HEK293T (cell line): ENCODE measurements around the gene LCP2.
A peak's percentile ranks its signal among the peaks of the same experiment; 100 is the strongest.

ENCODE experiments used
- CTCF ChIA-PET: fragments of 350-600 bp; formaldehyde crosslinking; extraction: SDS; loops from one replicate; lab custom pipeline; 2021; ENCODE audit warnings: antibody characterized with exemption, inconsistent platforms; lab: Yijun Ruan, JAX
- POLR2A ChIA-PET: fragments of 350-600 bp; formaldehyde crosslinking; extraction: SDS; loops from one replicate; lab custom pipeline; 2020; ENCODE audit warnings: antibody characterized with exemption, inconsistent platforms; lab: Yijun Ruan, JAX
- DNase-seq: peaks from one replicate; pipeline ENCODE4 v3.0.0; 2012; ENCODE audit warnings: mixed read lengths; ENCODE audit errors: extremely low spot score
- ARNT ChIP-seq: fragments of 450-650 bp; IDR thresholded peaks from 2 replicates; pipeline ENCODE4 v1.6.1; 2017; ENCODE audit warnings: mild to moderate bottlenecking
- BHLHE40 ChIP-seq: fragments of 450-650 bp; IDR thresholded peaks from 2 replicates; pipeline ENCODE4 v1.6.1; 2016; ENCODE audit warnings: mild to moderate bottlenecking, moderate library complexity, borderline replicate concordance
- CTBP1 ChIP-seq: fragments of 450-650 bp; IDR thresholded peaks from 2 replicates; pipeline ENCODE4 v1.6.1; 2016; ENCODE audit warnings: borderline replicate concordance
- ELF4 ChIP-seq: fragments of 450-650 bp; IDR thresholded peaks from 2 replicates; pipeline ENCODE4 v1.6.1; 2017; ENCODE audit warnings: antibody characterized with exemption
- FOXA1 ChIP-seq: fragments of 450-650 bp; IDR thresholded peaks from 2 replicates; pipeline ENCODE4 v1.6.1; 2016; ENCODE audit warnings: mild to moderate bottlenecking
- FOXK2 ChIP-seq: fragments of 450-650 bp; IDR thresholded peaks from 2 replicates; pipeline ENCODE4 v1.6.1; 2016; ENCODE audit warnings: mild to moderate bottlenecking
- FOXM1 ChIP-seq: fragments of 450-650 bp; IDR thresholded peaks from 2 replicates; pipeline ENCODE4 v1.6.1; 2017; ENCODE audit warnings: mild to moderate bottlenecking, borderline replicate concordance
- HDGF ChIP-seq: fragments of 450-650 bp; IDR thresholded peaks from 2 replicates; pipeline ENCODE4 v1.6.1; 2017; ENCODE audit warnings: antibody characterized with exemption, borderline replicate concordance
- L3MBTL2 ChIP-seq: fragments of 450-650 bp; conservative IDR thresholded peaks from 2 replicates; pipeline ENCODE4 v1.6.1; 2016; ENCODE audit warnings: mild to moderate bottlenecking
- LEF1 ChIP-seq: fragments of 450-650 bp; IDR thresholded peaks from 2 replicates; pipeline ENCODE4 v1.6.1; 2017; ENCODE audit warnings: mild to moderate bottlenecking, borderline replicate concordance
- NFRKB ChIP-seq: fragments of 450-650 bp; IDR thresholded peaks from 2 replicates; pipeline ENCODE4 v1.6.1; 2016; ENCODE audit warnings: mild to moderate bottlenecking, moderate library complexity
- SP1 ChIP-seq: fragments of 450-650 bp; IDR thresholded peaks from 2 replicates; pipeline ENCODE4 v1.6.1; 2017
- SUZ12 ChIP-seq: fragments of 450-650 bp; IDR thresholded peaks from 2 replicates; pipeline ENCODE4 v1.6.1; 2016; ENCODE audit warnings: mild to moderate bottlenecking
- TARDBP ChIP-seq: fragments of 450-650 bp; IDR thresholded peaks from 2 replicates; pipeline ENCODE4 v1.6.1; 2016
- ZNF384 ChIP-seq: fragments of 450-650 bp; IDR thresholded peaks from 2 replicates; pipeline ENCODE4 v1.6.1; 2016
- TF ChIP-seq, protein P1 (sequence below): fragments of 450-650 bp; IDR thresholded peaks from 2 replicates; pipeline ENCODE4 v1.6.1; 2016

The LCP2 gene

DNA sequence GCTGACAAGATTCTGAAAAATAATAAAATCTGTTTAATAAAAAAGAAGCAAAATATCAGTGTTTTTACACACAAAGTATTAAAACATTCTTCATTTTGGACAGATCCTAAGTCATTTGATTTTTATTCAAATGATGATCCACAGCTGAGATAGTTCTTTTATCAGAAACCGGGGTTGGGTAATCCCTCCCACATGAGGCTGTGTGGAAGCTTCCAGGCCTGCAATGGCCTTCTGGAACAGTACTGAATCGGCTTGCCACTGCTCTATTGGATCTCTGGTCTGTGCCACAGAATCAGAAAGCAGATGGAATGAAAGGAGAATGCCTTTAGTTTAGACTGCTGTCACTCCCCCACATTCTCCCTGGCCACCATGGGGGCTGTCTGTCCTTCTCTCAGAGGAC is 70.9 kb downstream of the LCP2 start:
- ChIA-PET CTCF (interaction anchor here (0.7 to 2.7 kb wide), 15 partner anchors 10 to 407 kb away, joined by 3 to 16 read pairs (median 4); no protein-coding TSS in a partner anchor), POLR2A (no interaction called here)
- TF ChIP-seq ARNT (no peak), ZNF384 (no peak), SP1 (no peak), TARDBP (no peak), ELF4 (no peak), CTBP1 (no peak), BHLHE40 (no peak), LEF1 (no peak), FOXA1 (no peak), HDGF (no peak), L3MBTL2 (no peak), SUZ12 (no peak), FOXK2 (no peak)
- TF ChIP-seq, protein P1, sequence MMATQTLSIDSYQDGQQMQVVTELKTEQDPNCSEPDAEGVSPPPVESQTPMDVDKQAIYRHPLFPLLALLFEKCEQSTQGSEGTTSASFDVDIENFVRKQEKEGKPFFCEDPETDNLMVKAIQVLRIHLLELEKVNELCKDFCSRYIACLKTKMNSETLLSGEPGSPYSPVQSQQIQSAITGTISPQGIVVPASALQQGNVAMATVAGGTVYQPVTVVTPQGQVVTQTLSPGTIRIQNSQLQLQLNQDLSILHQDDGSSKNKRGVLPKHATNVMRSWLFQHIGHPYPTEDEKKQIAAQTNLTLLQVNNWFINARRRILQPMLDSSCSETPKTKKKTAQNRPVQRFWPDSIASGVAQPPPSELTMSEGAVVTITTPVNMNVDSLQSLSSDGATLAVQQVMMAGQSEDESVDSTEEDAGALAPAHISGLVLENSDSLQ, result no peak

DNA sequence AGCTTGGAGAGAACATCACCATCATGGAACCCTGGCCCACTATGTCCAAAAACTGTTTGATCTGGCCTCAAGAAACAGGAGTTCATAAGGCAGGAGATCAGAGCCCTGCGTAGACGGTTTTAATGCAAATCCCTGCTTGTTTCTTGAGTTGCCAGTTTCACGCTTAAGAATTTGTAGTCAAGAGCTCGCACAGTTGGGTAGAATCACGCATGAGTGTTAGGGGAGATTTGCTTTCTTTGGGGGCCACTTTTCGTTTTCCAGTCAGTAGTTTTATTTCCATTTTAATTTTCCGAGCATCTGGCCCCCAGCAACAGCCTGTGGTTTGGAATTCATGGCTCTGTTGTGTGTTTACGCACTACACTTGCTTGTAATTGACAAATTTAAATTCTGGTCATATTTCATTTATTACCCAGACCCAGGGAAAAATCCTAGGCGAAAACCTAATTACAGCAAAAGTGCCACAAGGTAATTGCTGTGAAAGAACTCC is 71.4 kb downstream of the LCP2 start:
- ChIA-PET POLR2A (no interaction called here), CTCF (interaction anchor here (0.7 to 2.7 kb wide), 18 partner anchors 9 to 407 kb away, joined by 3 to 16 read pairs (median 4); no protein-coding TSS in a partner anchor)
- DNase-seq, result no peak
- TF ChIP-seq TARDBP (no peak), HDGF (no peak), CTBP1 (no peak), L3MBTL2 (no peak), LEF1 (no peak), FOXK2 (no peak), SP1 (no peak), FOXM1 (no peak), SUZ12 (no peak), BHLHE40 (no peak)
- TF ChIP-seq, protein P1, result no peak

More for the DNA sequence above, 70.9 kb downstream of the LCP2 start:
- no peak for DNase-seq

DNA sequence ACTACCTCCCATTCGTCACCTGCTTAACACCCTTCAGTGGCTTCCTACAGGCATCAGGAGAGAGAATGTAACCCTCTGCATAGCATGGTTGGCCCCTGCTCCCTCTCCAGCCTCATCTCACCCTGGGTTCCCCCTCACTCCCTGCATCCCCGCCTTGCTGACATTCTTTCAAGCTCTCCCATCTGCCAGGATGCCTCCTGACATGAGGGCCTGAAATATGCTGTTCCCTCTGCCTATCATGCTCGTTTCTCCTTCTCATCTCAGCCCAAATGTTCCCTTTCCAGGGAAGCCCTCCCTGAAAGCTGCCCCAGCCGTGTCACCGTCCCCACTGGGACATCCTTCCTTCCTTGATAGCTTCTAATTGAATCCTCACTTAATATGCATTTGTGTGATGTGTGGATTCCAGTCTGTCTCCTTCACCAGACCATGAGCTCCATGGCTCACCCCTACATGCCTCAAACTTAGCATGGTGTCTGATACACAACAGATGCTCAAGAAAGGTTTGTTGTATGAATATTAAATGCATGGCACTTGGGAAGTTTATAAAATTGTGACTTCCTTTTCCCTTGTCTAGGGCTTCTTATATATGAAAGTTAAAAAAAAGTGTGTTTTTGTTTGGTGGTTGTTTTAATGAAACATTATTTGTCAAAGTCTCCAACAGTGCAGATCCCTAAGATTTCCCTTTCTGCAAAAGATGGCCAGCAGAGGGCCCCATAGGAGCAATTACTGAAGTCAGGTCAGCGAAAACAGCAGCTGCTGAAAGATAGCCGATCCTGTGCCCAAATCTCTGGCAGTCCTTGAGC is 72.0 kb downstream of the LCP2 start:
- POLR2A ChIA-PET, result no interaction called here
- peak; percentile 79 for DNase-seq
- CTCF ChIA-PET, result interaction anchor here (0.7 to 2.7 kb wide), 19 partner anchors 8 to 408 kb away, joined by 3 to 16 read pairs (median 4); no protein-coding TSS in a partner anchor
- TF ChIP-seq, protein P1, result no peak
- TF ChIP-seq SUZ12 (no peak), L3MBTL2 (no peak), HDGF (no peak), FOXM1 (no peak), BHLHE40 (no peak), ARNT (no peak), NFRKB (no peak), FOXA1 (no peak), CTBP1 (no peak), ZNF384 (no peak), TARDBP (no peak), SP1 (no peak), FOXK2 (no peak), ELF4 (no peak), LEF1 (no peak)

DNA sequence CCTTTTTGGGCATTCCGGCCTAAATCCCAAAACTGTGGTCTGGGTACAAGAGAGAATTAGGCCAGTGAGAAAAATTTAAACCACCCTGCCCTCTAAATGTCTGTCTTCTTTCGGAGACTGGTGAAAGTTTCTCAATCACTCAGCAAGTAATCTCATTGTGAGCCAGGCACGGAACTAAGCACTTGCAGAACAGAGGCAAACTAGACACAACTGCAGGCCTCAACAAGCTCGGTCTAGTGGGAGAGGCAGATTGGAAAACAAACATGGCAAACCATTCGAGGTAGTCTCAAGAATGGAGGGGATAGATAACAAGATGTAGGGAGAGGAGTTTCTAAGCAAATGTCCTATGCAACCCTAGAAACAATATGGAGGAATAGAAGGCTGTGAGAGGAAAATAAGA is 73.7 kb downstream of the LCP2 start:
- CTCF ChIA-PET, result interaction anchor here (0.6 to 1.7 kb wide), 2 partner anchors 43 to 199 kb away, joined by 3 to 5 read pairs; no protein-coding TSS in a partner anchor

DNA sequence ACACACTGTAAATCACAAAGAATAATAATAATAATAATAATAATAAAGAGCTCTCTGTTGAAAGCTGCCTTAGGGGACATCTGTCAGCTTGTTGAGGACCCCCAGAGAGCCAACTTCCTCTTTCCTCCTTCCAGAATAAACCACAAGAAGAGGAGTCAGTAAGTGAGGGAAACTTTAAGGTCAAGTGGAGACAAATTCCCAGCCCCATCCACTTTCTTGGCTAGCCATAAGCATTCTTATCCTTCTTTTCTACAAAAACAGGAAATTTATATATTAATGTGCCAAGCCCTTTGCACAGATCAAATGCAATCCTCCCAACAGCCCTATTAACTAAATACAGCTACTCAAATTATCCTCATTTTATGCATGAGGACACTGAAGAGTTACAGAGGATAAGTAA is 74.2 kb downstream of the LCP2 start:
- CTCF ChIA-PET, result interaction anchor here (0.6 to 1.7 kb wide), 2 partner anchors 44 to 199 kb away, joined by 3 to 5 read pairs; no protein-coding TSS in a partner anchor
- TF ChIP-seq BHLHE40 (no peak), ELF4 (no peak), ARNT (no peak), ZNF384 (no peak), TARDBP (no peak), SP1 (no peak), SUZ12 (no peak), HDGF (no peak), LEF1 (no peak), FOXA1 (no peak)
- TF ChIP-seq, protein P1, result no peak
- DNase-seq, result no peak
- POLR2A ChIA-PET, result no interaction called here

More for the DNA sequence above, 73.7 kb downstream of the LCP2 start:
- TF ChIP-seq NFRKB (no peak), LEF1 (no peak), HDGF (no peak), SUZ12 (no peak), ELF4 (no peak)
- POLR2A ChIA-PET, result no interaction called here
- no peak for DNase-seq
